MCF 10A (cell line): ENCODE results near the gene OSMR. TPM values are rescaled to one million over a fixed set of nuclear protein-coding genes. Genes with fewer than 3 reads are reported as not detected.
"Not testable (repeated sequence)": the region's sequence is repeated elsewhere in the genome, so short reads cannot be mapped to it uniquely, and the experiment has no call there.

ENCODE experiments used
- BruUV-seq: library from RNA; stranded (reverse); fragments of 400-500 nt; replicated peaks from 2 replicates; lab custom pipeline; 2021; lab: Mats Ljungman, UMichigan
- CTCF ChIA-PET: fragments of 300-600 bp; sonication (Branson Sonifier 250); formaldehyde crosslinking; extraction: SDS; loops from one replicate; lab custom pipeline; 2021; ENCODE audit warnings: antibody characterized with exemption, inconsistent platforms; lab: Yijun Ruan, JAX
- POLR2A ChIA-PET: fragments of 300-600, 350-650 bp; sonication (Branson Sonifier 250); formaldehyde crosslinking; extraction: SDS; loops from one replicate; lab custom pipeline; 2020; ENCODE audit warnings: antibody characterized with exemption, inconsistent platforms; lab: Yijun Ruan, JAX
- DNase-seq: peaks from one replicate; pipeline ENCODE4 v3.0.0-alpha.2; 2018; ENCODE audit not compliant: unreplicated experiment
- H3K27ac Mint-ChIP-seq: one replicate; pipeline ENCODE4 v1.8.0; 2022; ENCODE audit warnings: mild to moderate bottlenecking, low read depth, mixed read lengths; ENCODE audit not compliant: unreplicated experiment
- H3K27me3 Mint-ChIP-seq: one replicate; pipeline ENCODE4 v1.8.0; 2022; ENCODE audit warnings: mixed read lengths; ENCODE audit not compliant: insufficient read depth, unreplicated experiment
- H3K36me3 Mint-ChIP-seq: one replicate; pipeline ENCODE4 v1.8.0; 2022; ENCODE audit warnings: mild to moderate bottlenecking, moderate library complexity, mixed read lengths; ENCODE audit not compliant: insufficient read depth, unreplicated experiment
- H3K4me1 Mint-ChIP-seq: one replicate; pipeline ENCODE4 v1.8.0; 2022; ENCODE audit warnings: mixed read lengths; ENCODE audit not compliant: insufficient read depth, unreplicated experiment
- H3K4me3 Mint-ChIP-seq: one replicate; pipeline ENCODE4 v1.8.0; 2022; ENCODE audit warnings: mild to moderate bottlenecking, moderate library complexity, mixed read lengths; ENCODE audit not compliant: unreplicated experiment
- H3K9me3 Mint-ChIP-seq: one replicate; pipeline ENCODE4 v1.8.0; 2022; ENCODE audit warnings: mixed read lengths; ENCODE audit not compliant: unreplicated experiment
- CTCF ChIP-seq: fragments of 200-600 bp; IDR thresholded peaks from one replicate; pipeline ENCODE4 v1.8.0; 2022; ENCODE audit warnings: antibody characterized with exemption, mild to moderate bottlenecking; ENCODE audit not compliant: unreplicated experiment
- intact Hi-C: fragments of 100-400 bp; cut with micrococcal nuclease; formaldehyde crosslinking; loops from 2 replicates; pipeline ENCODE4 v1.14.1; 2022
- total RNA-seq: library from RNA; stranded (reverse); gene quantifications from 2 replicates; pipeline ENCODE4 v1.2.3, GENCODE V29; 2022

OSMR gene
- total RNA-seq, 1 experiment from 2014 or later = 89.1 TPM

GRCh38 chr5:38856660-38857059 lies 10.8 kb downstream of the OSMR start:
- no peak overlapping the region for H3K4me3 Mint-ChIP-seq
- H3K27me3 Mint-ChIP-seq = no peaks in the 10 kb centered on the region
- CTCF ChIA-PET = interaction anchor here (1.4 kb wide), 1 partner anchor 9 kb away, joined by 4 read pairs; no protein-coding TSS in a partner anchor
- H3K4me1 Mint-ChIP-seq = peaks cover 29% of the 10 kb centered on the region
- no peak for TF ChIP-seq CTCF
- no peak for DNase-seq
- no TSS peak for BruUV-seq
- no peak overlapping the region for H3K27ac Mint-ChIP-seq
- H3K9me3 Mint-ChIP-seq = no peaks in the 10 kb centered on the region
- POLR2A ChIA-PET = interaction anchor here (0.7 to 2.7 kb wide), 5 partner anchors 10 to 55 kb away, joined by 3 to 17 read pairs (median 3); partner anchors contain the start of gene OSMR
- H3K36me3 Mint-ChIP-seq = peaks cover 39% of the 10 kb centered on the region
- intact Hi-C loops = no loop called here

GRCh38 chr5:38858839-38859238 lies 13.0 kb downstream of the OSMR start:
- no peak for TF ChIP-seq CTCF
- Mint-ChIP-seq H3K27ac (no peak overlapping the region), H3K4me3 (no peak overlapping the region), H3K27me3 (no peaks in the 10 kb centered on the region), H3K4me1 (peaks cover 29% of the 10 kb centered on the region), H3K36me3 (peaks cover 41% of the 10 kb centered on the region), H3K9me3 (peaks cover 1% of the 10 kb centered on the region)
- POLR2A ChIA-PET = interaction anchor here (1.7 kb wide), 1 partner anchor 11 kb away, joined by 7 read pairs; no protein-coding TSS in a partner anchor
- no peak for DNase-seq
- CTCF ChIA-PET = interaction anchor here (1.3 kb wide), 1 partner anchor 12 kb away, joined by 3 read pairs; no protein-coding TSS in a partner anchor
- BruUV-seq = no TSS peak
- intact Hi-C loops = no loop called here

GRCh38 chr5:38861986-38862770 lies 16.4 kb downstream of the OSMR start:
- DNase-seq, H3K27me3 Mint-ChIP-seq, H3K4me3 Mint-ChIP-seq, POLR2A ChIA-PET, intact Hi-C loops, H3K27ac Mint-ChIP-seq, BruUV-seq: not testable (repeated sequence)
- peaks cover 22% of the 10 kb centered on the region for H3K4me1 Mint-ChIP-seq
- peaks cover 19% of the 10 kb centered on the region for H3K9me3 Mint-ChIP-seq
- H3K36me3 Mint-ChIP-seq = peaks cover 21% of the 10 kb centered on the region
- CTCF ChIA-PET = interaction anchor here (0.6 kb wide), 1 partner anchor 36 kb away, joined by 3 read pairs; no protein-coding TSS in a partner anchor

- intact Hi-C loops = no loop called here
- ChIA-PET CTCF (no interaction called here), POLR2A (interaction anchor here (1.3 kb wide), 1 partner anchor 13 kb away, joined by 3 read pairs; no protein-coding TSS in a partner anchor)
- H3K4me3 Mint-ChIP-seq = no peak overlapping the region
- no peak for DNase-seq
- H3K9me3 Mint-ChIP-seq = peaks cover 19% of the 10 kb centered on the region
- peaks cover 34% of the 10 kb centered on the region for H3K4me1 Mint-ChIP-seq
- H3K36me3 Mint-ChIP-seq = peaks cover 40% of the 10 kb centered on the region
- no peak overlapping the region for H3K27ac Mint-ChIP-seq
- no peak for TF ChIP-seq CTCF
- no peaks in the 10 kb centered on the region for H3K27me3 Mint-ChIP-seq
- BruUV-seq = no TSS peak
Measured at GRCh38 chr5:38866362-38867031, 20.7 kb downstream of the OSMR start.
